ENCODE measurements around the gene LTBR.

DNA sequence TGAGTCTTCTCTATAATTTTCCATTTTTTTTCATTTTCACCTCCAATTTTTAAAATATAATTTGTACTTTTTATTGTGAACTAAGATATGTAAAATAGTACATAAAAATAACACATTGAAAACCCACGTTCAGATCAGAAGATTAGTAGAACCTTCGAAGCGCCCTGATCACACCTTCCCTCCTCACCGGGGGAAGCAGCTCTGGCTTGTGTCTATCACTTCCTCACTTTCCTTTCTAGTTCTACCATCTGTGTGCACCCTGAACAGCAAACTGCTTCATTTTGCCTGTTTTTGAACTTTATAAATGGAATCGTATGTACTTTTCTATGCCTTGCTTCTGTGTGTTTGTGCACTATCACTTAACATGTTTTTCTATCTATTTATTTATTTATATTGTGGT is 49.0 kb downstream of the LTBR start:
- TF ChIP-seq, protein P1, sequence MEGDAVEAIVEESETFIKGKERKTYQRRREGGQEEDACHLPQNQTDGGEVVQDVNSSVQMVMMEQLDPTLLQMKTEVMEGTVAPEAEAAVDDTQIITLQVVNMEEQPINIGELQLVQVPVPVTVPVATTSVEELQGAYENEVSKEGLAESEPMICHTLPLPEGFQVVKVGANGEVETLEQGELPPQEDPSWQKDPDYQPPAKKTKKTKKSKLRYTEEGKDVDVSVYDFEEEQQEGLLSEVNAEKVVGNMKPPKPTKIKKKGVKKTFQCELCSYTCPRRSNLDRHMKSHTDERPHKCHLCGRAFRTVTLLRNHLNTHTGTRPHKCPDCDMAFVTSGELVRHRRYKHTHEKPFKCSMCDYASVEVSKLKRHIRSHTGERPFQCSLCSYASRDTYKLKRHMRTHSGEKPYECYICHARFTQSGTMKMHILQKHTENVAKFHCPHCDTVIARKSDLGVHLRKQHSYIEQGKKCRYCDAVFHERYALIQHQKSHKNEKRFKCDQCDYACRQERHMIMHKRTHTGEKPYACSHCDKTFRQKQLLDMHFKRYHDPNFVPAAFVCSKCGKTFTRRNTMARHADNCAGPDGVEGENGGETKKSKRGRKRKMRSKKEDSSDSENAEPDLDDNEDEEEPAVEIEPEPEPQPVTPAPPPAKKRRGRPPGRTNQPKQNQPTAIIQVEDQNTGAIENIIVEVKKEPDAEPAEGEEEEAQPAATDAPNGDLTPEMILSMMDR (IDR thresholded peaks at IDR 0.05): no peak
- no peak for TF ChIP-seq POLR2A (IDR thresholded peaks at IDR 0.05)

All from uterus (tissue), 2 donors.